GM18526 (cell line): ENCODE results near the gene IL17A.

Experiments
- POLR2A ChIP-seq: IDR thresholded peaks from 3 replicates; pipeline ENCODE4 v1.6.1; 2011; ENCODE audit not compliant: insufficient read length; ENCODE audit errors: extremely low read depth

IL17A gene

DNA sequence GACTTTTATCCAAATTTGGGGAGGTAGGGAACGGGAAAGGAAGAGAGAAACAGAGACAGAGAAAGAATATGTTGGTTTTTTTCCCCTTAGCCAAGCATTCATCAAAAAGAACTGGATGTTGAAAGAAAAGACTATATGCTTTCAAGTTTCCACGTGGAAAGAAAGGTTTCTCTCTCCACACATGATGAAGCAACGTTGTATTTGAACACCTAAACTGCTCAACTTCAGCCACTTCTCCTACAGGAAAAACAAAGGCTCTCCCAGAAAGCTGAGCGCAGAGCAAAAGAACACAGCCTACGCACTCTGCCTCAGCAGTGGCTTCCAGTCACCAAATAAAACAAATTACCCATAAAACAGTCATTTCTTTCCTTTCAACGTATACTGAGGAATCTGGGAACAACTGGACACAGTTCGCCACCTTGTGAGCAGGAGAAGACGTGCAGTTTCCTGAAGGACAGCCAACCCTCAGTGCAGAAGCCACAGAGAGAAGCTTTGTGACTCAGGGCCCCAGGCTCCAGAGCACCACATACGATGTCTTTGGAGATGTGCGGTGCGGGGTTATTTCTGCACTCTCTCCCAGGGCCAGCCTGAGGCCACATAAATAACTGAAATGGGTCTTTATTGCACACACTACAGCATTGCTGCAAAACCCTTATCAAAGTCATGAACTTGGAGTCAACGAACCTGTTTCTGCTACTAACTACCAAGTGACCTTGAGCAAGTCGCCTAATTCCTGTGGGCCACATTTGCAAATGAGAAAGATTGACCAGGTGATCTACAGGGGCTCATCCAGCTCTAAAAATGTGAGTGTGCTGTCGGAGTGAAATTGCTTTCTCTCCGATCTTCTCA lies 48.0 kb downstream of the IL17A start:
- no peak for TF ChIP-seq POLR2A
